Retinal pigment epithelial cell (primary cell): ENCODE data around the gene FOXK1.
"Not testable (repeated sequence)": the region's sequence is repeated elsewhere in the genome, so short reads cannot be mapped to it uniquely, and the experiment has no call there.

Experiments used
- DNase-seq: peaks from one replicate; pipeline ENCODE4 v3.0.0-alpha.2; 2010; ENCODE audit warnings: low read depth
- H3K4me3 ChIP-seq: 2 replicates; pipeline ENCODE4 v1.5.1; 2011; ENCODE audit warnings: mild to moderate bottlenecking, low read length, control low read depth, moderate library complexity
- CTCF ChIP-seq: conservative IDR thresholded peaks from 2 replicates; pipeline ENCODE4 v1.5.1; 2011; ENCODE audit warnings: low read depth, low read length, control low read depth, inconsistent platforms

The FOXK1 gene

DNA sequence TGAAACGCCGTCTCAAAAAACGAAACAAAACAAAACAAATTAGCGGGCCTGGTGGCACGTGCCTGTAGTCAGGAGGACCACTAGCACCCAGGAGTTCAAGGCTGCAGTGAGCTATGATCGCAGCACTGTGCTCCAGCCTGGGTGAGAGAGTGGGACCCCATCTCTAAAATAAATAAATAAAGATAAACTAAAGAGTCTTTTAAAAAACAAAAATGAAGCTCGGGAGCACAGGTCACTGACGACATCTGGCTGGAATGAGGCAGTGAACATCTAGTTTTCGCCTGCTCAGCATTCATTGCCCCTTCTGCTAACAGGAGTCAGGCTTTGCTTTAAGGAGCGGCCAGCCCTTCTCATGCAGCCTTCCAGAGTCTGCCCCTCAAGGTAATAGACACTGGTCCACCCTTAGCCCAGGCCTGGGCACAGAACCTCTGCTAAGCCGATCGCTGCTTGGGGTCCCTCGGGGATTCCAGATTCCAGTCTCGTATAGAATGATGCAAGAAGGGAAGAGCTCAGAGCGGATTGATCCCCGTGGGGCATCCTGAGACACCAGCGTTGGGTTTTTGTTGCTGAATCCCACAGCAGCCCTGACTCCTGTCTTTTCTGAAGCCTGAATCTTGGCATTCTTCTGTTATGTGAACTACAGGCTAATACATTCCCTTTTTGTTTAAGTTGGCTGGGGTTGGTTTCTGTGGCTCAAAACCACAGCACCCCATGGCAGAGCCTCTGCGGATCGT is 14.2 kb upstream of the FOXK1 start:
- peak; percentile 18 for DNase-seq
- H3K4me3 ChIP-seq = no peak overlapping the region
- no peak for TF ChIP-seq CTCF

DNA sequence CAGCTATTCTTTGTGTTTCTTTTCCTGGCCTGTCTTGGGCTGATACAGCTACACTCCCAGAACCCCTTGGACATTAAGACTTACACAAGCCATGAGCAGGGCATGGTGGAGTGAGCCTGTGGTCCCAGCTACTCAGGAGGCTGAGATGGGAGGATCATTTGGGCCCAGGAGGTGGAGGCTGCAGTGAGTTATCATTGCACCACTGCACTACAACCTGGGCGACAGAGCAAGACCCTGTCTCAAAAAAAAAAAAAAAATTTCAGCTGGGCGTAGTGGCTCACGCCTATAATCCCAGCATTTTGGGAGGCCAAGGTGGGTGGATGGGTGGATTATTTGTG is 13.6 kb upstream of the FOXK1 start:
- no peak overlapping the region for H3K4me3 ChIP-seq
- DNase-seq = no peak
- no peak for TF ChIP-seq CTCF

DNA sequence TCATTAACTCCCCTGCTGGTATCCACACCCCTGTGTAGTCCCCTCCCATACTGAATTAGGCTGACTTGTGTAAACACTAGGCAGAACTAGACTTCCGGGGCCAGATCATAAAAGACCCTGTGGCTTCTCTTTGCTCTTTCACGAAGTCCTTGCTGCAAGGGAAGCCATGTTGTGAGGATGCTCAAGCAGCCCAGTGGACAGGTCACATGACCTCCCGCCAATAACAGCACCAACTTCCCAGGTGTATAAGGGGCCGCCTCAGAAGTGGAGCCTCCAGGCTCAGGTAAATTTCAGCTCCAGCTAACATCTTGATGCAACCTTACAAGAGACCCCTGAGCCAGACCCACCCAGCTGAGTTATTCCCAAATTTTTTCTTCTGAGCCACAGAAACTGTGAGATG is 11.3 kb upstream of the FOXK1 start:
- no peak for DNase-seq
- no peak for TF ChIP-seq CTCF
- H3K4me3 ChIP-seq = no peak overlapping the region

DNA sequence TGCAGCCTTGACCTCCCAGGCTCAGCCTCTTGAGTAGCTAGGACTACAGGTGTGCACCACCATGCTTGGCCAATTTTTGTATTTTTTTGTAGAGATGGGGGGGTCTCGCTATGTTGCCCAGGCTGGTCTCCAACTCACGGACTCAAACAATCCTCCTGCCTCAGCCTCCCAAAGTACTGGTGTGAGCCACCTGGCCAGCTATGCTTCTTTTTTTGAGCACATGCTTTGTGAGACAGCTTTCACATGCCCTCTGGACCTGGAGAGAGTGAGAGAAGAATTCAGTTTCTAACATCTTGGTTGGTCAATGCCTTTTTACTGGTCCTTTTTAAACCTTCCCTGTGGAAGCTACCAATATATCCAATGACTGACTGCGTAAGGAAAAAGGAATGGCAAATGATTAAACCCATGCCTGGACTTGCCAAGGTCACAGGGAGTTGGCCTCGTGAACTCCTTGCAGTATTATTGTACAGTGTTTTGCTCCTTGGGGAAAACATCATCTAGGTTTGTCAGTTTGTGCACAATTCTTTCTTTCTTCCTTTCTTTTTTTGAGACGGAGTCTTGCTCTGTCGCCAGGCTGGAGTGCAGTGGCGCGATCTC is 6.2 kb upstream of the FOXK1 start:
- TF ChIP-seq CTCF = no peak
- H3K4me3 ChIP-seq = no peak overlapping the region
- no peak for DNase-seq

- not testable (repeated sequence) for DNase-seq, H3K4me3 ChIP-seq
Observed at GRCh38 chr7:4677518-4677917, 4.6 kb upstream of the FOXK1 start.

DNA sequence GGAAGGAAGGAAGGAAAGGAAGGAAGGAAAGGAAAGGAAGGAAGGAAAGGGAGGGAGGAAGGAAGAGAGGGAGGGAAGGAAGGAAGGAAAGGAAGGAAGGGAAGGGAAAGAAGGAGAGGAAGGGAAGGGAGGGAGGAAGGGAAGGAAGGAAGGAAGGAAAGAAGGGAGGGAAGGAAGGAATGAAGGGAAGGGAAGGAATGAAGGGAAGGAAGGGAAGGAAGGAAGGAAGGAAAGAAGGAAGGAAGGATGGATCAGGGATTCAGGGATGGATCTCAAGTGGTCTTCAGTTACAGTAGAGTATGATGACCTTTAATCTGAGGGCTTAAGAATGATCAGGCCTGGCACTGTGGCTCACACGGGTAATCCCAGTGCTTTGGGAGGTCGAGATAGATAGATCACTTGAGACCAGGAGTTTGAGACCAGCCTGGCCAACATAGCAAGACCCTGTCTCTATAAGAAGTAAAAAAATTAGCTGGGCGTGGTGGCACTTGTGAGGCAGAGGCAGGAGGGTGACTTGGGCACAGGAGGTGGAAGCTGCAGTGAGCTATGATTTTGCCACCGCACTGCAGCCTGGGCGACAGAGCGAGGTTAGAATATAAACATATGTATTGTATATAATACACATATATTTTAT is 760 bp upstream of the FOXK1 start:
- DNase-seq = no peak
- TF ChIP-seq CTCF = no peak
- H3K4me3 ChIP-seq = peak overlapping the region; percentile 36

DNA sequence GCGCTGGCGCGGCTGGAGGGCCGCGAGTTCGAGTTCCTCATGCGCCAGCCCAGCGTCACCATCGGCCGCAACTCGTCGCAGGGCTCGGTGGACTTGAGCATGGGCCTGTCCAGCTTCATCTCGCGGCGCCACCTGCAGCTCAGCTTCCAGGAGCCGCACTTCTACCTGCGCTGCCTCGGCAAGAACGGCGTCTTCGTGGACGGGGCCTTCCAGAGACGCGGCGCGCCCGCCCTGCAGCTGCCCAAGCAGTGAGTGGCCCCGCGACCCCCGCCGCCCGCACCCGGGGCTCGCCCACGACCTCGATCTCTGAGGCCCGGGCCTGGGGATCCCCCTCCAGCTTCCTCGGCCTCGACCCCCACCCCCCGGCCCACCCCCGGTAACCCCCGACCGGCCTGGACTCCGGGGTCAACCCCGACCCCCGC is 537 bp downstream of the FOXK1 start:
- peak overlapping the region; percentile 89 for H3K4me3 ChIP-seq
- TF ChIP-seq CTCF = peak; percentile 23
- DNase-seq = no peak
